HepG2 (cell line): Measurements from ENCODE around the gene IKZF2. TPM values are rescaled to one million over a fixed set of nuclear protein-coding genes. Genes with fewer than 3 reads are reported as not detected.

Experiments used
- ATAC-seq: fragments of 200-7000 bp; cut with Tn5 transposase; 3 replicates; pipeline ENCODE4 v1.9.1; 2020; ENCODE audit warnings: mild to moderate bottlenecking, moderate library complexity
- BruUV-seq: library from RNA; stranded (reverse); fragments of 400-500 nt; replicated peaks from 2 replicates; lab custom pipeline; 2021; lab: Mats Ljungman, UMichigan
- CTCF ChIA-PET: fragments of 300-600 bp; formaldehyde crosslinking; extraction: SDS; loops from one replicate; lab custom pipeline; 2021; ENCODE audit warnings: low total read pairs, inconsistent platforms, low intra/inter-chr PET ratio; lab: Yijun Ruan, JAX
- POLR2A ChIA-PET: fragments of 350-600 bp; sonication (Branson Sonifier 250); formaldehyde crosslinking; loops from one replicate; lab custom pipeline; 2020; ENCODE audit warnings: antibody characterized with exemption, inconsistent platforms; lab: Yijun Ruan, JAX
- DNase-seq: peaks from one replicate; pipeline ENCODE4 v3.0.0-alpha.2; 2015; ENCODE audit warnings: low spot score
- FAIRE-seq: peaks from 3 replicates; lab custom pipeline; 2011; peaks lifted over from hg19 to GRCh38; lab: Jason Lieb, UNC
- H2AFZ ChIP-seq: one replicate; pipeline ENCODE4 v1.6.1; 2011; ENCODE audit warnings: low read length, inconsistent platforms
- H3K27ac ChIP-seq: fragments of 300-600 bp; 3 replicates; pipeline ENCODE4 v1.8.0; 2011; ENCODE audit warnings: mixed run types, mild to moderate bottlenecking, mixed read lengths, low read length, inconsistent platforms; ENCODE audit not compliant: insufficient read depth; ENCODE audit errors: extremely low read length
- H3K27me3 ChIP-seq, 2 experiments: fragments of 200-600 bp in 1 of 2; 2 replicates in 1 of 2; 3 replicates in 1 of 2; pipeline versions ENCODE4 v1.6.0 to v1.8.0; 2011; ENCODE audit warnings: low read length in 2 of 2, mild to moderate bottlenecking in 2 of 2, moderate library complexity in 2 of 2, inconsistent platforms in 1 of 2; ENCODE audit not compliant: insufficient read depth in 2 of 2, control insufficient read depth in 1 of 2
- H3K36me3 ChIP-seq, 2 experiments: fragments of 200-600 bp in 1 of 2; replicated peaks in 1 of 2; 2 replicates in 1 of 2; 3 replicates in 1 of 2; pipeline versions ENCODE4 v1.5.1 to v1.8.0; 2011; ENCODE audit warnings: low read length in 2 of 2, inconsistent platforms in 1 of 2; ENCODE audit not compliant: insufficient read depth in 2 of 2, control insufficient read depth in 1 of 2
- H3K4me1 ChIP-seq: 2 replicates; pipeline ENCODE4 v1.5.1; 2012; ENCODE audit warnings: low read length, inconsistent platforms; ENCODE audit not compliant: insufficient read depth
- H3K4me2 ChIP-seq: 2 replicates; pipeline ENCODE4 v1.6.0; 2011; ENCODE audit warnings: low read depth, low read length, inconsistent platforms
- H3K4me3 ChIP-seq, 3 experiments: fragments of 200-600 bp in 1 of 3; sonication (generic), shearing (Covaris generic) in 1 of 3; replicated peaks in 1 of 3; 2 replicates each; pipeline ENCODE4 v1.5.1; 2011 to 2016; ENCODE audit warnings: low read length in 3 of 3, inconsistent platforms in 2 of 3, low read depth in 2 of 3, mild to moderate bottlenecking in 2 of 3, control low read depth in 1 of 3, mixed read lengths in 1 of 3; ENCODE audit not compliant: insufficient read depth in 1 of 3
- H3K79me2 ChIP-seq: one replicate; pipeline ENCODE4 v1.6.1; 2011; ENCODE audit warnings: low read length, inconsistent platforms; ENCODE audit not compliant: insufficient read depth
- H3K9ac ChIP-seq: 2 replicates; pipeline ENCODE4 v1.6.0; 2011; ENCODE audit warnings: mild to moderate bottlenecking, low read depth, low read length, inconsistent platforms; ENCODE audit not compliant: insufficient read depth
- H3K9me3 ChIP-seq: 2 replicates; pipeline ENCODE4 v1.5.1; 2012; ENCODE audit warnings: mild to moderate bottlenecking, low read length
- H4K20me1 ChIP-seq: 2 replicates; pipeline ENCODE4 v1.6.0; 2011; ENCODE audit warnings: inconsistent platforms, mild to moderate bottlenecking, low read length, moderate library complexity; ENCODE audit not compliant: insufficient read depth
- BCL6 ChIP-seq: IDR thresholded peaks from 2 replicates; pipeline ENCODE4 v1.6.1; 2016; ENCODE audit warnings: missing genetic modification reagents, missing compliant biosample characterization
- HCFC1 ChIP-seq: fragments of 150-350 bp; IDR thresholded peaks from 2 replicates; pipeline ENCODE4 v1.6.1; 2014; ENCODE audit warnings: low read depth, low read length
- MAFF ChIP-seq: IDR thresholded peaks from 2 replicates; pipeline ENCODE4 v1.6.1; 2011; ENCODE audit warnings: low read depth, low read length, improper control_type of control experiment
- PCBP1 ChIP-seq: fragments of 200-400 bp; formaldehyde crosslinking; IDR thresholded peaks from 2 replicates; pipeline ENCODE4 v1.6.1; 2017; ENCODE audit warnings: mild to moderate bottlenecking, low read depth, low read length, borderline replicate concordance
- PHF5A ChIP-seq: IDR thresholded peaks from one replicate; pipeline ENCODE4 v1.6.1; 2018; ENCODE audit warnings: low read depth, missing genetic modification reagents; ENCODE audit not compliant: unreplicated experiment
- SNAPC2 ChIP-seq: sonication (generic); formaldehyde crosslinking; IDR thresholded peaks from 2 replicates; pipeline ENCODE4 v1.8.1; 2022; ENCODE audit warnings: mild to moderate bottlenecking, missing genetic modification reagents
- TAF1 ChIP-seq: sonication (generic); formaldehyde crosslinking; IDR thresholded peaks from 2 replicates; pipeline ENCODE4 v1.4.0; 2020; ENCODE audit warnings: missing genetic modification reagents
- TGIF2 ChIP-seq: IDR thresholded peaks from 2 replicates; pipeline ENCODE4 v1.6.1; 2016; ENCODE audit warnings: control low read depth, missing compliant biosample characterization
- ZNF619 ChIP-seq: sonication (generic); formaldehyde crosslinking; IDR thresholded peaks from 2 replicates; pipeline ENCODE4 v1.4.0; 2020; ENCODE audit warnings: mild to moderate bottlenecking, missing genetic modification reagents
- WGBS: methylation state at CpG from one replicate; pipeline ENCODE4 v1.1.6; 2017; ENCODE audit warnings: low lambda C conversion rate; 5-methylcytosine and 5-hydroxymethylcytosine counted together
- in situ Hi-C: cut with HindIII; loops from 2 replicates; pipeline ENCODE4 v1.10.0; 2017; ENCODE audit warnings: low pct_unique_long_range_greater_than_20kb; ENCODE audit not compliant: extremely low pct_ligation_motif_present
- intact Hi-C: fragments of 100-400 bp; cut with micrococcal nuclease; formaldehyde crosslinking; loops from one replicate; pipeline ENCODE4 v1.10.0; 2022; ENCODE audit not compliant: unreplicated experiment
- polyA plus RNA-seq, 8 experiments: library from polyadenylated mRNA; depleted of rRNA in 3 of 8; stranded (reverse) in 7 of 8; unstranded in 1 of 8; fragments of >200 nt; fragmentation: Illumina TruSeq in 4 of 8; extraction: Trizol in 4 of 8; gene quantifications; 2 replicates each; pipeline versions ENCODE4 v1.2.1 to v1.2.3, GENCODE V29; 2011 to 2016; ENCODE audit warnings: low read depth in 4 of 8, missing spikeins in 1 of 8, mixed read lengths in 1 of 8; ENCODE audit not compliant: insufficient read depth in 1 of 8
- total RNA-seq, 5 experiments: library from RNA; depleted of rRNA; stranded (reverse); fragments of >200 nt; fragmentation: Illumina TruSeq; extraction: Trizol; gene quantifications; 2 replicates each; pipeline ENCODE4 v1.2.3, GENCODE V29; 2016; ENCODE audit warnings: low read depth in 1 of 5
- TF ChIP-seq, protein P1 (sequence below): sonication (generic); formaldehyde crosslinking; IDR thresholded peaks from 2 replicates; pipeline ENCODE4 v1.5.0; 2020; ENCODE audit warnings: mild to moderate bottlenecking, missing genetic modification reagents

The IKZF2 gene
- total and polyA plus RNA-seq, 2 of the 13 experiments (the other 11 are each of a cell fraction or from before 2014, with no cell fraction given) = 0.18 to 0.86 TPM

DNA sequence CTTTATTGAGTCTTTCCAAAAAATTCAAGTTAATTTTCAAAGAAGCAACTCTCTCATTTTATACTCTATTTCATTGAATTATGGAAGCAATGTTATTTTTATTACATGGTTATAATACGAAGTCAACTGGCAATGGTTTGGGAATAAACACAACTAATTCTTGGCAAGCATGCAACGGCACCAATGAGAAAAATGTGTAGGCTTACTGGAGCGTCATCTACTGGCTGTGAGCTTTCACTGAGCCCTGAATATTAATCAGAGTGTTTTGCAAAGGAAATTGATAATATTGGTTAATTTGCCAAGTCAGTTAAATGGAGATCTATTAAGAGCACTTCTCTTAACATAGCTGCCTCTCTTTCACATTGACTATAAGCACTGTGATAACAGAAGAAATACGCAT is 163.9 kb downstream of the IKZF2 start:
- intact Hi-C loops = no loop called here
- Histone ChIP-seq H3K79me2 (no peaks in the 10 kb centered on the region), H3K4me1 (no peaks in the 10 kb centered on the region), H3K9ac (no peak overlapping the region), H3K4me3 (no peak overlapping the region), H3K36me3 (no peaks in the 10 kb centered on the region), H3K27me3 (no peaks in the 10 kb centered on the region), H4K20me1 (no peaks in the 10 kb centered on the region), H3K9me3 (no peaks in the 10 kb centered on the region), H2AFZ (no peak overlapping the region), H3K27ac (no peak overlapping the region), H3K4me2 (no peak overlapping the region)
- WGBS = 27% methylated on average over 4 of the region's 4 CpGs
- TF ChIP-seq MAFF (0 out of 2 replicates have a peak, but pooled peaks have one; percentile 4), PHF5A (CRISPR knock-in tag) (no peak), HCFC1 (no peak), TAF1 (CRISPR knock-in tag) (no peak)
- ATAC-seq = no peak
- CTCF ChIA-PET = no interaction called here
- no TSS peak for BruUV-seq
- no peak for FAIRE-seq
- no peak for DNase-seq
- in situ Hi-C loops = no loop called here
- POLR2A ChIA-PET = no interaction called here

DNA sequence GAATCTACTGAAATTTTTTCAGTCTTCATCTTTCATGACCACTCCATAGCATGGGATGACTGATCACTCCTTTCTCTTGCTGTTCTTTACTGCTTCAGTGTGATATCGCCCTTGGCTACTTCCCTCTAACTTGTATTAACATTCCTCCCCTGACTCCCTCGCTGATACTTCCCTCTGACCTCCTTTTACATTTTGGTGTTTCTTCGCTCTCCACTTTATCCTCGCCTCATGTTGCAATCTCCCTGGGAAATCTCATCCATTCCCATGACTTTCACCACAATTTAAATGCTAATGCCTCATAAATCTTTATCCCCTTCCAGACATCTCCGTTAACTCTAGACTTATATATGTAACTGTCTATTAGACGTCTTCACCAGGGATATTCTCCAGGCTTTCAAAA is 167.3 kb downstream of the IKZF2 start:
- H3K36me3 ChIP-seq = no peaks in the 10 kb centered on the region
- no peak overlapping the region for H3K27ac ChIP-seq
- no peak overlapping the region for H3K4me2 ChIP-seq
- TF ChIP-seq, protein P1, sequence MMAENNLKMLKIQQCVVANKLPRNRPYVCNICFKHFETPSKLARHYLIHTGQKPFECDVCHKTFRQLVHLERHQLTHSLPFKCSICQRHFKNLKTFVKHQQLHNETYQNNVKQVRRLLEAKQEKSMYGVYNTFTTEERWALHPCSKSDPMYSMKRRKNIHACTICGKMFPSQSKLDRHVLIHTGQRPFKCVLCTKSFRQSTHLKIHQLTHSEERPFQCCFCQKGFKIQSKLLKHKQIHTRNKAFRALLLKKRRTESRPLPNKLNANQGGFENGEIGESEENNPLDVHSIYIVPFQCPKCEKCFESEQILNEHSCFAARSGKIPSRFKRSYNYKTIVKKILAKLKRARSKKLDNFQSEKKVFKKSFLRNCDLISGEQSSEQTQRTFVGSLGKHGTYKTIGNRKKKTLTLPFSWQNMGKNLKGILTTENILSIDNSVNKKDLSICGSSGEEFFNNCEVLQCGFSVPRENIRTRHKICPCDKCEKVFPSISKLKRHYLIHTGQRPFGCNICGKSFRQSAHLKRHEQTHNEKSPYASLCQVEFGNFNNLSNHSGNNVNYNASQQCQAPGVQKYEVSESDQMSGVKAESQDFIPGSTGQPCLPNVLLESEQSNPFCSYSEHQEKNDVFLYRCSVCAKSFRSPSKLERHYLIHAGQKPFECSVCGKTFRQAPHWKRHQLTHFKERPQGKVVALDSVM (CRISPR knock-in tag) = no peak
- TF ChIP-seq TGIF2 (CRISPR knock-in tag) = no peak
- no peak for TF ChIP-seq BCL6
- TF ChIP-seq PCBP1 = no peak
- no peak for TF ChIP-seq ZNF619 (CRISPR knock-in tag)
- no peak for TF ChIP-seq SNAPC2 (CRISPR knock-in tag)
- H3K9me3 ChIP-seq = no peaks in the 10 kb centered on the region
- no peak overlapping the region for H3K4me3 ChIP-seq
- BruUV-seq = no TSS peak
- in situ Hi-C loops = no loop called here
- no peak overlapping the region for H3K9ac ChIP-seq
- ChIA-PET POLR2A (no interaction called here), CTCF (no interaction called here)
- H3K79me2 ChIP-seq = no peaks in the 10 kb centered on the region
- no peaks in the 10 kb centered on the region for H4K20me1 ChIP-seq
- FAIRE-seq (no peak), DNase-seq (no peak), ATAC-seq (no peak)
- H2AFZ ChIP-seq = no peak overlapping the region
- intact Hi-C loops = loop anchor here (5.0 kb wide), 1 partner anchor 168 kb away; the partner anchor contains the start of gene IKZF2
- H3K27me3 ChIP-seq = no peaks in the 10 kb centered on the region
- WGBS = 7% methylated on average over 6 of the region's 6 CpGs
- no peaks in the 10 kb centered on the region for H3K4me1 ChIP-seq
